ENCODE measurements around the gene MBL2. TPM values are rescaled to one million over a fixed set of nuclear protein-coding genes. Genes with fewer than 3 reads are reported as not detected.

MBL2 gene
- total and polyA plus RNA-seq, 5 donors from 2014 or later, result not detected

DNA sequence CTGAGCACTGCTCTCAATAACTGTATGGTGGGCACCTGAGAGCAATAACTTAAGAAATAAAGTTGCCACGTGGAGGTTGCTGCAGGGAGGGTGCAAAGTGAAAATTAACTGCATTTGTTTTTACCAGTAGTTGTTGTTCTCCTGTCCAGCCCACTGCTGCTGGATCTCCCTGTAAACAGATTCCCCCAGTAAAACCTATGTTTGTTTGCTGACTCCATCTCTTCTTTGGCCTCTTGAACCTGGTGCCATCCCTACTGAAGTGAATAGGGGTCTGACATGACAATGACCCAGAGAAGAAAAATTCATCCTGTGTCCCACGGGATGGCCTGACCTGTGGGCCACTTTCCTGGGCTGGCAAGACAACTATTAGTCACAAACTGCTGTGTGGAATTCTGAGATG is 1.7 kb downstream of the MBL2 start:
- no peaks in the 10 kb centered on the region for H3K36me3 Mint-ChIP-seq
- Histone ChIP-seq H3K4me3 (ENCODE audit: low read depth, low read length) (no peak overlapping the region), H3K4me1 (ENCODE audit: control insufficient read depth, insufficient read depth, low read length, poor library complexity, severe bottlenecking) (no peaks in the 10 kb centered on the region), H3K9me3 (ENCODE audit: control insufficient read depth in 2 of 2, low read length in 2 of 2) (no peaks in the 10 kb centered on the region), H3K27me3 (ENCODE audit: control insufficient read depth, insufficient read depth, low read length) (no peaks in the 10 kb centered on the region), H3K27ac (ENCODE audit: insufficient read depth, low read length, poor library complexity, severe bottlenecking) (no peak overlapping the region), H3K36me3 (ENCODE audit: control insufficient read depth, insufficient read depth, low read length) (no peaks in the 10 kb centered on the region)
- no peak for ATAC-seq (ENCODE audit: low read depth in 2 of 2)
- no peak for DNase-seq
- no peak overlapping the region for H3K27ac Mint-ChIP-seq
- no peak overlapping the region for H3K4me3 Mint-ChIP-seq
- no peaks in the 10 kb centered on the region for H3K4me1 Mint-ChIP-seq
- H3K9me3 Mint-ChIP-seq, result peaks cover 0 to 7% (median 5%) of the 10 kb centered on the region in 7 donors
- H3K27me3 Mint-ChIP-seq, result peaks cover 4% of the 10 kb centered on the region

GRCh38 chr10:52769966-52770365 is 2.6 kb downstream of the MBL2 start:
- H3K4me1 ChIP-seq (ENCODE audit: control insufficient read depth, insufficient read depth, low read length, poor library complexity, severe bottlenecking), result no peaks in the 10 kb centered on the region
- no peaks in the 10 kb centered on the region for H3K27me3 ChIP-seq (ENCODE audit: control insufficient read depth, insufficient read depth, low read length)
- H3K27ac ChIP-seq (ENCODE audit: insufficient read depth, low read length, poor library complexity, severe bottlenecking), result no peak overlapping the region
- DNase-seq (no peak), ATAC-seq (ENCODE audit: low read depth in 2 of 2) (no peak)
- Mint-ChIP-seq H3K27me3 (no peaks in the 10 kb centered on the region), H3K4me1 (no peaks in the 10 kb centered on the region), H3K36me3 (no peaks in the 10 kb centered on the region), H3K9me3 (peaks cover 0 to 7% (median 4%) of the 10 kb centered on the region in 7 donors), H3K27ac (no peak overlapping the region), H3K4me3 (no peak overlapping the region)
- no peaks in the 10 kb centered on the region for H3K9me3 ChIP-seq (ENCODE audit: control insufficient read depth in 2 of 2, low read length in 2 of 2)
- H3K4me3 ChIP-seq (ENCODE audit: low read depth, low read length), result no peak overlapping the region
- no peaks in the 10 kb centered on the region for H3K36me3 ChIP-seq (ENCODE audit: control insufficient read depth, insufficient read depth, low read length)

GRCh38 chr10:52768001-52768532 is 4.5 kb downstream of the MBL2 start:
- Histone ChIP-seq H3K4me3 (ENCODE audit: low read depth, low read length) (no peak overlapping the region), H3K36me3 (ENCODE audit: control insufficient read depth, insufficient read depth, low read length) (no peaks in the 10 kb centered on the region), H3K27ac (ENCODE audit: insufficient read depth, low read length, poor library complexity, severe bottlenecking) (no peak overlapping the region), H3K27me3 (ENCODE audit: control insufficient read depth, insufficient read depth, low read length) (no peaks in the 10 kb centered on the region), H3K9me3 (ENCODE audit: control insufficient read depth in 2 of 2, low read length in 2 of 2) (no peaks in the 10 kb centered on the region), H3K4me1 (ENCODE audit: control insufficient read depth, insufficient read depth, low read length, poor library complexity, severe bottlenecking) (no peaks in the 10 kb centered on the region)
- Mint-ChIP-seq H3K36me3 (no peaks in the 10 kb centered on the region), H3K4me3 (no peak overlapping the region), H3K27ac (no peak overlapping the region), H3K9me3 (peaks cover 0 to 5% (median 3%) of the 10 kb centered on the region in 7 donors), H3K27me3 (no peaks in the 10 kb centered on the region), H3K4me1 (no peaks in the 10 kb centered on the region)
- ATAC-seq (ENCODE audit: low read depth in 2 of 2), result no peak
- no peak for DNase-seq

- no peaks in the 10 kb centered on the region for H3K27me3 ChIP-seq (ENCODE audit: control insufficient read depth, insufficient read depth, low read length)
- no peak overlapping the region for H3K4me3 ChIP-seq (ENCODE audit: low read depth, low read length)
- Mint-ChIP-seq H3K4me3 (no peak overlapping the region), H3K27ac (no peak overlapping the region), H3K9me3 (peaks cover 4 to 12% (median 6%) of the 10 kb centered on the region in 7 donors), H3K4me1 (no peaks in the 10 kb centered on the region), H3K27me3 (peaks cover 4% of the 10 kb centered on the region), H3K36me3 (no peaks in the 10 kb centered on the region)
- no peaks in the 10 kb centered on the region for H3K9me3 ChIP-seq (ENCODE audit: control insufficient read depth in 2 of 2, low read length in 2 of 2)
- H3K36me3 ChIP-seq (ENCODE audit: control insufficient read depth, insufficient read depth, low read length), result no peaks in the 10 kb centered on the region
- H3K4me1 ChIP-seq (ENCODE audit: control insufficient read depth, insufficient read depth, low read length, poor library complexity, severe bottlenecking), result no peaks in the 10 kb centered on the region
- no peak overlapping the region for H3K27ac ChIP-seq (ENCODE audit: insufficient read depth, low read length, poor library complexity, severe bottlenecking)
- DNase-seq (no peak), ATAC-seq (ENCODE audit: low read depth in 2 of 2) (no peak)
Measured at GRCh38 chr10:52762088-52762487, 10.5 kb downstream of the MBL2 start.

- Mint-ChIP-seq H3K36me3 (no peaks in the 10 kb centered on the region), H3K4me1 (no peaks in the 10 kb centered on the region), H3K9me3 (peaks cover 3 to 17% (median 7%) of the 10 kb centered on the region in 7 donors), H3K27ac (no peak overlapping the region), H3K27me3 (peaks cover 4% of the 10 kb centered on the region), H3K4me3 (no peak overlapping the region)
- Histone ChIP-seq H3K27me3 (ENCODE audit: control insufficient read depth, insufficient read depth, low read length) (no peaks in the 10 kb centered on the region), H3K4me3 (ENCODE audit: low read depth, low read length) (no peak overlapping the region), H3K9me3 (ENCODE audit: control insufficient read depth in 2 of 2, low read length in 2 of 2) (no peaks in the 10 kb centered on the region), H3K27ac (ENCODE audit: insufficient read depth, low read length, poor library complexity, severe bottlenecking) (no peak overlapping the region), H3K4me1 (ENCODE audit: control insufficient read depth, insufficient read depth, low read length, poor library complexity, severe bottlenecking) (no peaks in the 10 kb centered on the region), H3K36me3 (ENCODE audit: control insufficient read depth, insufficient read depth, low read length) (no peaks in the 10 kb centered on the region)
- no peak for ATAC-seq (ENCODE audit: low read depth in 2 of 2)
- no peak for DNase-seq
Measured at GRCh38 chr10:52759154-52759553, 13.4 kb downstream of the MBL2 start.

DNA sequence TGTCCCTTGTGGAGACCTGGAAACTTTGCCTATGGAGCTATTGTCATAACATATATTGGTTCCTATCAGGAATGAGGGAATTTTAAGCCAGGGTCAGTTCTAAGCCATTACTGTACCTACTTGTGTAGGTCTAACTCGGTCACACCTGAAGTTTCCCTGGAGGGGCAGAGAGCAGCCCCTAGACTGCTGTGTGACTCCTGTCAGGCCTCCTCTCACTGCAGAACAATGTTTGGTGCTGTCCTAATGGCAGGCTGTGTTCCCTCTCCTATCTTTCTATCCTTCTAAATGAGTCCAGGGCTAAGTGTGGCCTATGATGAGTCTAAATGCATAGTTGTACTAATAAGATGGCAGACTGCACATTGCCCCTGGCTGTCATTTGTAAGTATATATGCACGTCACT is 14.2 kb downstream of the MBL2 start:
- Mint-ChIP-seq H3K9me3 (peaks cover 3 to 17% (median 7%) of the 10 kb centered on the region in 7 donors), H3K36me3 (no peaks in the 10 kb centered on the region), H3K4me3 (no peak overlapping the region), H3K27ac (no peak overlapping the region), H3K4me1 (no peaks in the 10 kb centered on the region), H3K27me3 (peaks cover 4% of the 10 kb centered on the region)
- Histone ChIP-seq H3K27me3 (ENCODE audit: control insufficient read depth, insufficient read depth, low read length) (no peaks in the 10 kb centered on the region), H3K27ac (ENCODE audit: insufficient read depth, low read length, poor library complexity, severe bottlenecking) (no peak overlapping the region), H3K4me3 (ENCODE audit: low read depth, low read length) (no peak overlapping the region), H3K36me3 (ENCODE audit: control insufficient read depth, insufficient read depth, low read length) (no peaks in the 10 kb centered on the region), H3K4me1 (ENCODE audit: control insufficient read depth, insufficient read depth, low read length, poor library complexity, severe bottlenecking) (no peaks in the 10 kb centered on the region), H3K9me3 (ENCODE audit: control insufficient read depth in 2 of 2, low read length in 2 of 2) (no peaks in the 10 kb centered on the region)
- no peak for ATAC-seq (ENCODE audit: low read depth in 2 of 2)
- DNase-seq, result no peak

GRCh38 chr10:52757773-52758172 is 14.8 kb downstream of the MBL2 start:
- Mint-ChIP-seq H3K27ac (no peak overlapping the region), H3K4me3 (no peak overlapping the region)

GRCh38 chr10:52756966-52757365 is 15.6 kb downstream of the MBL2 start:
- H3K27ac ChIP-seq (ENCODE audit: insufficient read depth, low read length, poor library complexity, severe bottlenecking), result no peak overlapping the region
- no peaks in the 10 kb centered on the region for H3K4me1 Mint-ChIP-seq
- H3K36me3 ChIP-seq (ENCODE audit: control insufficient read depth, insufficient read depth, low read length), result no peaks in the 10 kb centered on the region
- no peak for DNase-seq
- H3K9me3 Mint-ChIP-seq, result peaks cover 0 to 25% (median 5%) of the 10 kb centered on the region in 7 donors
- H3K4me3 ChIP-seq (ENCODE audit: low read depth, low read length), result no peak overlapping the region
- H3K9me3 ChIP-seq (ENCODE audit: control insufficient read depth in 2 of 2, low read length in 2 of 2), result no peaks in the 10 kb centered on the region
- ATAC-seq (ENCODE audit: low read depth in 2 of 2), result no peak
- H3K27ac Mint-ChIP-seq, result no peak overlapping the region
- no peaks in the 10 kb centered on the region for H3K4me1 ChIP-seq (ENCODE audit: control insufficient read depth, insufficient read depth, low read length, poor library complexity, severe bottlenecking)
- H3K27me3 ChIP-seq (ENCODE audit: control insufficient read depth, insufficient read depth, low read length), result no peaks in the 10 kb centered on the region
- peaks cover under 1% of the 10 kb centered on the region for H3K27me3 Mint-ChIP-seq
- no peak overlapping the region for H3K4me3 Mint-ChIP-seq
- H3K36me3 Mint-ChIP-seq, result no peaks in the 10 kb centered on the region

More at GRCh38 chr10:52757773-52758172, 14.8 kb downstream of the MBL2 start:
- Mint-ChIP-seq H3K27me3 (peaks cover 4% of the 10 kb centered on the region), H3K9me3 (peaks cover 3 to 21% (median 7%) of the 10 kb centered on the region in 7 donors), H3K4me1 (no peaks in the 10 kb centered on the region), H3K36me3 (no peaks in the 10 kb centered on the region)
- Histone ChIP-seq H3K27me3 (ENCODE audit: control insufficient read depth, insufficient read depth, low read length) (no peaks in the 10 kb centered on the region), H3K27ac (ENCODE audit: insufficient read depth, low read length, poor library complexity, severe bottlenecking) (no peak overlapping the region), H3K9me3 (ENCODE audit: control insufficient read depth in 2 of 2, low read length in 2 of 2) (no peaks in the 10 kb centered on the region), H3K36me3 (ENCODE audit: control insufficient read depth, insufficient read depth, low read length) (no peaks in the 10 kb centered on the region), H3K4me3 (ENCODE audit: low read depth, low read length) (no peak overlapping the region), H3K4me1 (ENCODE audit: control insufficient read depth, insufficient read depth, low read length, poor library complexity, severe bottlenecking) (no peaks in the 10 kb centered on the region)
- ATAC-seq (ENCODE audit: low read depth in 2 of 2), result no peak
- no peak for DNase-seq

Measured in CD4-positive, CD25-positive, alpha-beta regulatory T cell (primary cell).